NT2/D1 (cell line): ENCODE measurements around the gene GNMT.

ENCODE experiments used
- DNase-seq: peaks from one replicate; pipeline ENCODE4 v3.0.0-alpha.2; 2011; ENCODE audit warnings: low read depth, low spot score
- H3K27me3 ChIP-seq: 2 replicates; pipeline ENCODE4 v1.6.0; 2011; ENCODE audit warnings: mild to moderate bottlenecking; ENCODE audit not compliant: insufficient read length, insufficient read depth
- H3K36me3 ChIP-seq: 2 replicates; pipeline ENCODE4 v1.6.1; 2011; ENCODE audit warnings: mild to moderate bottlenecking, low read length, mixed read lengths; ENCODE audit not compliant: insufficient read depth, insufficient read length
- H3K4me1 ChIP-seq: 2 replicates; pipeline ENCODE4 v1.5.1; 2011; ENCODE audit not compliant: insufficient read depth, insufficient read length
- H3K4me3 ChIP-seq: 2 replicates; pipeline ENCODE4 v1.5.1; 2011; ENCODE audit warnings: low read depth; ENCODE audit not compliant: insufficient read length
- H3K9ac ChIP-seq: 2 replicates; pipeline ENCODE4 v1.6.0; 2011; ENCODE audit warnings: low read depth; ENCODE audit not compliant: insufficient read length
- H3K9me3 ChIP-seq: 2 replicates; pipeline ENCODE4 v1.5.1; 2011; ENCODE audit warnings: mild to moderate bottlenecking, low read length; ENCODE audit not compliant: insufficient read depth
- SUZ12 ChIP-seq: IDR thresholded peaks from 2 replicates; pipeline ENCODE4 v1.6.1; 2011; ENCODE audit not compliant: insufficient read length, insufficient read depth; ENCODE audit errors: extremely low read depth
- YY1 ChIP-seq: IDR thresholded peaks from 2 replicates; pipeline ENCODE4 v1.6.1; 2011; ENCODE audit not compliant: insufficient read length, insufficient read depth
- ZNF274 ChIP-seq: IDR thresholded peaks from 2 replicates; pipeline ENCODE4 v1.6.1; 2011; ENCODE audit warnings: mild to moderate bottlenecking, low read depth, low read length

The GNMT gene

GRCh38 chr6:42963179-42963854 is 2.8 kb downstream of the GNMT start:
- H3K9ac ChIP-seq: no peak overlapping the region
- TF ChIP-seq SUZ12 (no peak), ZNF274 (no peak), YY1 (no peak)
- no peaks in the 10 kb centered on the region for H3K9me3 ChIP-seq
- peaks cover 18% of the 10 kb centered on the region for H3K4me1 ChIP-seq
- H3K27me3 ChIP-seq: peaks cover 18% of the 10 kb centered on the region
- DNase-seq: no peak
- peaks cover 56% of the 10 kb centered on the region for H3K36me3 ChIP-seq
- H3K4me3 ChIP-seq: no peak overlapping the region

DNA sequence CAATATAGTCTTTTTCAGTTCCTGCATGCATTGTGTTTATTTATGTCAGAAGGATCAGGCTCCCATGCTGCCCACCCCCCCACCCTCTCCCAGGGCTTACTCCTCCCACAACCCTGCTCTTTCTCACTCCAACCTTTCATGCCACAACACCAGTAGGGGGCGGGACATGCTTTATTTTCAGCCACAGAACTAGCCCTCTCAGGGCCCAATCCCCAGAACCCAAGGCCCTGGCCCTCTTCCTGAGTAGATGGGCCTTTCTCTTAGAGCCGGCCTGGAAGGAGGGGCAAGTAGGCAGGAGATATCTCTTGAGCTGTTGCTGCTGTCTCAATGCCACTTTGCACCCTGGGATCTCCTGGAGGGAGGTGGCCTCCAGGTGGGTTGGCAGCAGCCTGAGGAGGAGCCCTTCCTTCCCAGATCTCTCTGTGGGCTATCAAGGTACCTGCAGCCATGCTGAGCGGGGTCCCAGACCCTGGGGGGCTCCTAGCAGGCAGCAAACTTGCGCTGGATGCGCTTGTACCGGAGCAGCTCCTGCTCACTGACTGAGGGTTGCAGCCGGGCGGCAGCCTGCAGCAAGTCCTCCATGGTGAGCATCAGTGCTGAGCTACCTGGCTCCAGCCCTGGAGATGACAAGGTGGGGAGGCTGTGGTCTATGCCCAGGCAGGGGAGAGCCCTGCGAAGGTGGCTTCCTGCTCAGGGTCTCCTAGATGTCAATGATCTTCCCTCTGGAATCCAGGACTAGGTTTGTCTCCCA is 3.5 kb downstream of the GNMT start:
- Histone ChIP-seq H3K4me3 (no peak overlapping the region), H3K36me3 (peaks cover 63% of the 10 kb centered on the region), H3K9me3 (no peaks in the 10 kb centered on the region), H3K9ac (peak overlapping the region; percentile 56), H3K4me1 (peaks cover 18% of the 10 kb centered on the region), H3K27me3 (peaks cover 18% of the 10 kb centered on the region)
- peak; percentile 35 for DNase-seq
- TF ChIP-seq SUZ12 (no peak), YY1 (no peak), ZNF274 (no peak)

DNA sequence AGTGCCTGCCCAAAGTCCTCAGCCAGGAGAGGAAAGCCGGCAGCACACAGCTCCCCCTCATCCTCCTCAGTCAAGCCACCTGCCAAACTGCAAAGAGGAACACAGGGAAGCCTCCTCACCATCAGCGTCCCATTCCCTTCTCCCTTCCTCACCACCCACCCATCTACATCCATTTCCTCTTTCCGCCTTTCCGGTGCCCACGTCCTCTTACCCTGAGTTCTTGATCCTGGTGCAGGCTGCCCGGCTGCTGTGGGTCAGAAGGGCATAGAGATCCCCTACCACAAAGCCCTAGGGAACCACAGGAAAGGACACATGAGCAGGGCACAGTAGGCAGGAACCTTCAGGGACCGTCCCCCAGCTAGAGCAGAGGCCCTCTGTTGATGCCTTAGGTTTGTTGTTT is 6.0 kb downstream of the GNMT start:
- Histone ChIP-seq H3K9ac (no peak overlapping the region), H3K27me3 (no peaks in the 10 kb centered on the region), H3K36me3 (peaks cover 74% of the 10 kb centered on the region), H3K9me3 (no peaks in the 10 kb centered on the region), H3K4me1 (peaks cover 12% of the 10 kb centered on the region), H3K4me3 (no peak overlapping the region)
- no peak for TF ChIP-seq ZNF274
- no peak for TF ChIP-seq SUZ12
- no peak for TF ChIP-seq YY1
- no peak for DNase-seq

- peaks cover 12% of the 10 kb centered on the region for H3K4me1 ChIP-seq
- no peak overlapping the region for H3K4me3 ChIP-seq
These were observed 6.7 kb downstream of the GNMT start for GRCh38 chr6:42967228-42967627.

GRCh38 chr6:42968126-42968701 is 7.7 kb downstream of the GNMT start:
- DNase-seq: no peak
- no peaks in the 10 kb centered on the region for H3K9me3 ChIP-seq
- H3K4me1 ChIP-seq: peaks cover 12% of the 10 kb centered on the region
- H3K9ac ChIP-seq: no peak overlapping the region
- TF ChIP-seq ZNF274: no peak
- no peak for TF ChIP-seq SUZ12
- TF ChIP-seq YY1: no peak
- no peak overlapping the region for H3K4me3 ChIP-seq
- H3K27me3 ChIP-seq: no peaks in the 10 kb centered on the region
- peaks cover 65% of the 10 kb centered on the region for H3K36me3 ChIP-seq

More at GRCh38 chr6:42967228-42967627, 6.7 kb downstream of the GNMT start:
- H3K27me3 ChIP-seq: no peaks in the 10 kb centered on the region
- DNase-seq: no peak
- H3K9me3 ChIP-seq: no peaks in the 10 kb centered on the region
- no peak for TF ChIP-seq YY1
- no peak for TF ChIP-seq ZNF274
- TF ChIP-seq SUZ12: no peak
- H3K36me3 ChIP-seq: peaks cover 73% of the 10 kb centered on the region
- no peak overlapping the region for H3K9ac ChIP-seq

DNA sequence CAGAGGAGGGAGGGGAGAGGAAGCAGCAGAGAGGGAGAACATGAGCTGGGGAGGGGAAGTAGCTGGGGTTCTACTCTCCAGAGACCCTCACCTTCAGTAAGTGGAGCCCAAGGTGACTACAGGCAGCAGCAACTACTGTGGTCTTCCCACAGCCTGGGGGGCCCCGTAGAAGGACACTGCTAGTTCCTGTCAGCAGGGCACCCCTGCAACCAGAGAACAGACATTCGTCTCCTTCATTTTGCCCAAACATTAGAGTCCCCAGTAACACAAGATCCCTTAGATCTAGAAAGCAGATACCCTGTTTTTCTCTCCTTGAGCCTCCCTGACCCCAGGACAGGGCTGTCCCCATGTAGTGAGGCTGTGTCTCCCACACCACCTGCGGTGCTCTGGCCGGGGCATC is 8.2 kb downstream of the GNMT start:
- Histone ChIP-seq H3K9ac (no peak overlapping the region), H3K4me1 (peaks cover 9% of the 10 kb centered on the region), H3K9me3 (no peaks in the 10 kb centered on the region), H3K36me3 (peaks cover 64% of the 10 kb centered on the region), H3K27me3 (no peaks in the 10 kb centered on the region), H3K4me3 (no peak overlapping the region)
- no peak for TF ChIP-seq YY1
- no peak for TF ChIP-seq ZNF274
- DNase-seq: no peak

- Histone ChIP-seq H3K4me3 (no peak overlapping the region), H3K36me3 (peaks cover 62% of the 10 kb centered on the region), H3K27me3 (no peaks in the 10 kb centered on the region), H3K9me3 (no peaks in the 10 kb centered on the region), H3K4me1 (peaks cover 5% of the 10 kb centered on the region), H3K9ac (no peak overlapping the region)
- no peak for TF ChIP-seq ZNF274
- DNase-seq: no peak
These were observed 8.9 kb downstream of the GNMT start for GRCh38 chr6:42969431-42969830.
